BE2C (cell line): ENCODE results near the gene PARD3.

ENCODE experiments used
- DNase-seq: peaks from one replicate; pipeline ENCODE4 v3.0.0-alpha.2; 2020
- H3K27me3 ChIP-seq: fragments of 250-450 bp; sonication (Bioruptor Pico); 2 replicates; pipeline ENCODE4 v1.5.1; 2020; ENCODE audit warnings: mild to moderate bottlenecking
- H3K36me3 ChIP-seq: fragments of 250-450 bp; sonication (Bioruptor Pico); 2 replicates; pipeline ENCODE4 v1.5.1; 2020; ENCODE audit warnings: mild to moderate bottlenecking
- H3K4me1 ChIP-seq: fragments of 250-450 bp; sonication (Bioruptor Pico); 2 replicates; pipeline ENCODE4 v1.5.1; 2020
- H3K4me3 ChIP-seq: 2 replicates; pipeline ENCODE4 v1.5.1; 2011; ENCODE audit warnings: low read depth, low read length
- H3K9me3 ChIP-seq: fragments of 250-450 bp; sonication (Bioruptor Pico); 2 replicates; pipeline ENCODE4 v1.5.1; 2020
- TF ChIP-seq, protein P1 (sequence below): IDR thresholded peaks from 2 replicates; pipeline ENCODE4 v1.5.1; 2012; ENCODE audit warnings: mild to moderate bottlenecking, low read depth, low read length

The PARD3 gene

DNA sequence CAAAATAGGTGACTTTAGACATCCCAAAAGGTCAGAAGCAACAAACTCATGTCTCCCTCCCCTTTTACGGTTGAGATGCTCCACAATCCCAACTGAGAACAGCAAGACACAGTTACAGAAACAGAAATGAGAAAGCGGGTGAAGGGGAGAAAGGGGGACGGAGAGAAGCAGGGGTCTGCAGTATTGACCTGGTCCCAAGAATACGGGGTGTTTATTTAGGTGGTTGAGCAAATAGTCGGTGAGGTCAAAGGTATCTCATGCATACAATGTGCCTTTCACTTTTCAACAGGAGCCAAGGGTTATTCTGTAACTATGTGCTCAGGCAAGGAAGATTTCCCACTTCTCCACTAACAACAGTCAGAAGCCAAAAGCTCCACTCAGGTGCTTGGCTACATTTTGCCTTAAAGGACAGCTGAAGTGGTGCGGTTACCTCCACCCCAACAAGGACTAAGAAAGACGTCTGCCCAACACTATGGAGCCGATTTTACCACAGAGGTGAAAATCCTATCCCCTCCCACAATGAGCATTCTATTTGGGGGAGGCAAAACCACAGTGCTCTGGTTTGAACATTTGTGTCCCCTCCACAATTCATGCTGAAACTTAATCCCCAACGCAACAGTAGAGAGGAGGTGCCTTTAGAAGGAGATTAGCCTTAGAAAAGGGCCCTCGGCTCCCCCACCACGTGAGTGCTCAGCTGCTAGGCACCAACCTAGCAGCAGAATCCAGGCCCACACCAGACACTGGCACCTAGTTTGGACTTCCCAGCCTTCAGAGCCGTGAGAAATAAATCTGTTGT is 77.9 kb downstream of the PARD3 start:
- H3K4me1 ChIP-seq, result peaks cover 9% of the 10 kb centered on the region
- TF ChIP-seq, protein P1, sequence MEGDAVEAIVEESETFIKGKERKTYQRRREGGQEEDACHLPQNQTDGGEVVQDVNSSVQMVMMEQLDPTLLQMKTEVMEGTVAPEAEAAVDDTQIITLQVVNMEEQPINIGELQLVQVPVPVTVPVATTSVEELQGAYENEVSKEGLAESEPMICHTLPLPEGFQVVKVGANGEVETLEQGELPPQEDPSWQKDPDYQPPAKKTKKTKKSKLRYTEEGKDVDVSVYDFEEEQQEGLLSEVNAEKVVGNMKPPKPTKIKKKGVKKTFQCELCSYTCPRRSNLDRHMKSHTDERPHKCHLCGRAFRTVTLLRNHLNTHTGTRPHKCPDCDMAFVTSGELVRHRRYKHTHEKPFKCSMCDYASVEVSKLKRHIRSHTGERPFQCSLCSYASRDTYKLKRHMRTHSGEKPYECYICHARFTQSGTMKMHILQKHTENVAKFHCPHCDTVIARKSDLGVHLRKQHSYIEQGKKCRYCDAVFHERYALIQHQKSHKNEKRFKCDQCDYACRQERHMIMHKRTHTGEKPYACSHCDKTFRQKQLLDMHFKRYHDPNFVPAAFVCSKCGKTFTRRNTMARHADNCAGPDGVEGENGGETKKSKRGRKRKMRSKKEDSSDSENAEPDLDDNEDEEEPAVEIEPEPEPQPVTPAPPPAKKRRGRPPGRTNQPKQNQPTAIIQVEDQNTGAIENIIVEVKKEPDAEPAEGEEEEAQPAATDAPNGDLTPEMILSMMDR, result no peak
- no peak overlapping the region for H3K4me3 ChIP-seq
- H3K27me3 ChIP-seq, result no peaks in the 10 kb centered on the region
- no peaks in the 10 kb centered on the region for H3K9me3 ChIP-seq
- no peak for DNase-seq
- H3K36me3 ChIP-seq, result no peaks in the 10 kb centered on the region

DNA sequence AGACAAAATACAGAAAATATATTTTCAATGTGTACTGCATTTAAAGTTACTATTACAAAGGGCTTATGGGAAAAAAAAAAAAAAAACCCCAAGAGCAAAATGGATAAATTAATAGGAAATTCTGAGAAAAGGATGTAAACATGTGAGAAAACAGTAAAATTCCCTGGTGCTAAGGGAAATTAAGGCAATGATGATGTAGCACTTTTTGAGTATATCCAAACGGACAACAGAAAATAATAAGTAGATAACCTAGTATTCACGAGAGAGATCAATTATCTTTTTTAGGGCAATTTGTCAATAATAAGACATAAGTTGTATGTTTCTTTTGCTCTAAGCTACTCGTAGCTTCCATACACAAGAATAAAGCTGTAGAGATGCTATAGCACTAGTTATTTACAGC is 80.2 kb downstream of the PARD3 start:
- no peak overlapping the region for H3K4me3 ChIP-seq
- no peaks in the 10 kb centered on the region for H3K9me3 ChIP-seq
- no peaks in the 10 kb centered on the region for H3K27me3 ChIP-seq
- H3K4me1 ChIP-seq, result peaks cover 4% of the 10 kb centered on the region; the same call in 1 of the 2 replicates
- DNase-seq, result no peak
- TF ChIP-seq, protein P1, result no peak
- H3K36me3 ChIP-seq, result no peaks in the 10 kb centered on the region

DNA sequence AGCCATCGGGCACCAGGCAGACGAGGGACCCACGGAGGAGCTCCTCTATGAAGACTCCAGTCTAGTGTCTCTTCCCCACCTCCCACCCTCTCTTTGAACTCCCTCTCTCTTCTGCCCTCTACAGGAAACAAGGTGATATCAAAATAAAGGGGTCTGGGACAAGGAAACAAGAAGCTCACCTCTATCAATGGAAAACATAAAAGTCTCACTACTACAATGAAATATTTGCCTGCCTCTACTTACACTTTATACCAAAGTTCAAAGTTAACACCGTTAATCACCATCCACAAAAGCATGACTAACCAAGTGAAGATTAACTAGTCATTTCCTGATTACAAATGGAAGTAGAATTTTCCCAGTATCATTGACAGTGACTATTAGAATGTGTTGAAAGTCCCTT is 82.2 kb downstream of the PARD3 start:
- Histone ChIP-seq H3K4me1 (peaks cover 5% of the 10 kb centered on the region; the same call in 1 of the 2 replicates), H3K36me3 (no peaks in the 10 kb centered on the region), H3K27me3 (no peaks in the 10 kb centered on the region), H3K4me3 (no peak overlapping the region), H3K9me3 (no peaks in the 10 kb centered on the region)
- TF ChIP-seq, protein P1, result peak; percentile 50
- peak; percentile 16 for DNase-seq

DNA sequence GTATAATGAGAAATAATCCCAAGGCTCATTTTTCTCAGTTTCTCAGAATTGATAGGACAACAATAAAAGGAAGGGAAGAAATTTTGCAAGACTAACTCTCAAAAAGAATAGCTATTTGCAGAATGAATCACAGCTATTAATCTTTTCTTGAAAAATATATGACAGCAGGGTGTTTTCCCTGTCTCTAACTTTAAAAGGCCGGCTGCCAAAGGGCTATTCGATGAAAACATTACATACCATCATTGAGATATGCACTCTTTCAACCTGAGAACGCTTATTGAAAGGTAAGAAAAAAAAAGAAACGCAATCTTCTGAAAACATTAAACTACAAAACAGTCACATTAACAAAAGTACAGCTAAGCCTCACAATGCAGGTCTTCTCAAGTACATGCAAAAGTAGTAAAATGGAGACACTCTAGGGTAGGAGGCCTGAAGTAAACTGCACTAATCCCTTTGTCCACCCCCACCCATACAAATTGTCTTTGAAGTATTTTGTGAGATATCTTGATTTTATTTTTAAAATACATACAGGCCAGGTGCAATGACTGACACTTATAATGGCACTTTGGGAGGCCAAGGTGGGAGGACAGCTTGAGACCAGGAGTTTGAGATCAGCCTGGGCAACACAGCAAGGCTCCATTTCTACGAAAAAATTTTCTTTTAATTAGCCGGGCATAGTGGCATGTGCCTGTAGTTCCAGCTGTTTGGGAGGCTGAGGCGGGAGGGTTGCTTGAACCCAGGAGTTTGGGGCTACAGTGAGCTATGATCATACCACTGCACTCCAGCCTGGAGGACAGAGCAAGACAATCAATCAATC is 83.0 kb downstream of the PARD3 start:
- no peaks in the 10 kb centered on the region for H3K27me3 ChIP-seq
- no peaks in the 10 kb centered on the region for H3K36me3 ChIP-seq
- H3K4me3 ChIP-seq, result no peak overlapping the region
- DNase-seq, result no peak
- H3K9me3 ChIP-seq, result no peaks in the 10 kb centered on the region
- TF ChIP-seq, protein P1, result no peak
- H3K4me1 ChIP-seq, result peaks cover 5% of the 10 kb centered on the region; the same call in 1 of the 2 replicates

DNA sequence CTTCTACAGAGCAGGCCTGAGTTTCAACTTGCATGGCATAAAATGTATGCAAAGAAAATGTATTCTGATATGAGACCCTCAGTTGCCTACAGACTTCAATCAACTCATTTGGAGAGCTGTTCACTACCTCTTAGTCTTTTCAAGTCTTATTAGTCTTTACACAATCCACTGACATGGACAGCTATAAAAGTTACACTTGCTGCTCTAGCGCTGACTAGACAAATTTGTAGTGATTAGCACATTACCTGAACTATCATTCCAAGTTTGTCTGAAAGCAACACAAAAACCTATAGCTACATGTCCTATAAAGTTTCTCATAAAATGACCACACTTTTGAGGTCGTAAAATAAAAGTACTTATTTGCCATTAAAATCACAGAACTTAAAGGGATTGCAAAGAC is 83.9 kb downstream of the PARD3 start:
- TF ChIP-seq, protein P1, result no peak
- DNase-seq, result no peak
- H3K27me3 ChIP-seq, result no peaks in the 10 kb centered on the region
- peaks cover 5% of the 10 kb centered on the region; the same call in 1 of the 2 replicates for H3K4me1 ChIP-seq
- no peaks in the 10 kb centered on the region for H3K36me3 ChIP-seq
- H3K9me3 ChIP-seq, result no peaks in the 10 kb centered on the region
- H3K4me3 ChIP-seq, result no peak overlapping the region

DNA sequence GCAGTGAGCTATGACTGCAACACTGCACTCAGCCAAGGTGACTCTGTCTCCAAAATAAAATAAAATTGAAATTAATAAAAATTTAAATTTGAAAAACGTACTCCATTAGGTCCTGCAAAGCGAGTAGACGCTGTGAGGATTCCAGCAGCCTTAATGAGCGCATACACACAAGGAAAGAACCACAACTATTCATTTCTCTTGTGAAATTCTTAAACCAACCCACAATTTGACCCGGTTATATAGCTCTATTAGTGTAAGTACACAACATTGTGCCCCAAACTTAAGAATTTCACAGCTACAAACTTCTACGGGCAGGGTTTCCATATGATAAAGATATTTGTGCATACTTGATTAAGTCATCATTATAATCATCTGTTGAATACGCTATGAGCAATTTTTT is 84.4 kb downstream of the PARD3 start:
- no peaks in the 10 kb centered on the region for H3K9me3 ChIP-seq
- peaks cover 5% of the 10 kb centered on the region; the same call in 1 of the 2 replicates for H3K4me1 ChIP-seq
- no peak overlapping the region for H3K4me3 ChIP-seq
- TF ChIP-seq, protein P1, result no peak
- H3K36me3 ChIP-seq, result no peaks in the 10 kb centered on the region
- no peak for DNase-seq
- H3K27me3 ChIP-seq, result no peaks in the 10 kb centered on the region
